ENCODE measurements around the gene RABEPK.
"Not testable (repeated sequence)": the region's sequence is repeated elsewhere in the genome, so short reads cannot be mapped to it uniquely, and the experiment has no call there.

RABEPK gene

GRCh38 chr9:125194466-125194865 lies 5.9 kb upstream of the RABEPK start:
- in situ Hi-C loops (cut with MboI; ENCODE audit: low sequenced_read_pairs) = not testable (repeated sequence)

- in situ Hi-C loops (cut with MboI; ENCODE audit: low sequenced_read_pairs) = not testable (repeated sequence)
These were observed 4.8 kb upstream of the RABEPK start for GRCh38 chr9:125195591-125195990.

GRCh38 chr9:125202846-125203618 lies 2.7 kb downstream of the RABEPK start:
- in situ Hi-C loops (cut with MboI; ENCODE audit: low sequenced_read_pairs) = no loop called here

- in situ Hi-C loops (cut with MboI; ENCODE audit: low sequenced_read_pairs) = no loop called here
These were observed 4.1 kb downstream of the RABEPK start for GRCh38 chr9:125204477-125204876.

GRCh38 chr9:125214186-125214585 lies 13.8 kb downstream of the RABEPK start:
- in situ Hi-C loops (cut with MboI; ENCODE audit: low sequenced_read_pairs) = loop anchor here (10.0 kb wide), 1 partner anchor 141 kb away; no protein-coding TSS in a partner anchor

- in situ Hi-C loops (cut with MboI; ENCODE audit: low sequenced_read_pairs) = loop anchor here (10.0 kb wide), 1 partner anchor 136 kb away; no protein-coding TSS in a partner anchor
These were observed 18.3 kb downstream of the RABEPK start for GRCh38 chr9:125218621-125219020.

- in situ Hi-C loops (cut with MboI; ENCODE audit: low sequenced_read_pairs) = not testable (repeated sequence)
These were observed 24.5 kb downstream of the RABEPK start for GRCh38 chr9:125224858-125225257.

- in situ Hi-C loops (cut with MboI; ENCODE audit: low sequenced_read_pairs) = no loop called here
These were observed 27.4 kb downstream of the RABEPK start for GRCh38 chr9:125227761-125228160.

- in situ Hi-C loops (cut with MboI; ENCODE audit: low sequenced_read_pairs) = no loop called here
These were observed 33.3 kb downstream of the RABEPK start for GRCh38 chr9:125233678-125234077.

- in situ Hi-C loops (cut with MboI; ENCODE audit: low sequenced_read_pairs) = not testable (repeated sequence)
These were observed 33.8 kb downstream of the RABEPK start for GRCh38 chr9:125234099-125234498.

GRCh38 chr9:125235804-125236519 lies 35.6 kb downstream of the RABEPK start:
- in situ Hi-C loops (cut with MboI; ENCODE audit: low sequenced_read_pairs) = no loop called here

- in situ Hi-C loops (cut with MboI; ENCODE audit: low sequenced_read_pairs) = not testable (repeated sequence)
These were observed 36.3 kb downstream of the RABEPK start for GRCh38 chr9:125236520-125237159.

GRCh38 chr9:125238127-125238914 lies 38.0 kb downstream of the RABEPK start:
- in situ Hi-C loops (cut with MboI; ENCODE audit: low sequenced_read_pairs) = no loop called here

- in situ Hi-C loops (cut with MboI; ENCODE audit: low sequenced_read_pairs) = no loop called here
These were observed 38.6 kb downstream of the RABEPK start for GRCh38 chr9:125238915-125239446.

- in situ Hi-C loops (cut with MboI; ENCODE audit: low sequenced_read_pairs) = no loop called here
These were observed 39.6 kb downstream of the RABEPK start for GRCh38 chr9:125239631-125240597.

GRCh38 chr9:125240649-125240999 lies 40.3 kb downstream of the RABEPK start:
- in situ Hi-C loops (cut with MboI; ENCODE audit: low sequenced_read_pairs) = no loop called here

- in situ Hi-C loops (cut with MboI; ENCODE audit: low sequenced_read_pairs) = no loop called here
These were observed 40.9 kb downstream of the RABEPK start, which contains the start of gene HSPA5 for GRCh38 chr9:125241000-125241862. Gene HSPA5 (minus strand): TSS chr9:125241343. CDS start chr9:125241126, 217 bp downstream.

All from HL-60/S4 (cell line).